Cardiac muscle cell (in vitro differentiated cells and primary cell): ENCODE data around the gene NR4A3. TPM values are rescaled to one million over a fixed set of nuclear protein-coding genes. Genes with fewer than 3 reads are reported as not detected.

Experiments used
- DNase-seq, 2 donors: peaks; one replicate each; pipeline versions ENCODE4 v3.0.0 to v3.0.0-alpha.2; 2010 to 2017; ENCODE audit warnings: low read depth in 1 of 2, low spot score in 1 of 2
- H3K27ac ChIP-seq: fragments of 200-600 bp; sonication (generic); 2 replicates; pipeline ENCODE4 v1.5.1; 2016
- H3K27me3 ChIP-seq: fragments of 200-600 bp; sonication (generic); 2 replicates; pipeline ENCODE4 v1.6.0; 2016; ENCODE audit warnings: control low read depth
- H3K36me3 ChIP-seq: fragments of 200-600 bp; sonication (generic); 2 replicates; pipeline ENCODE4 v1.5.1; 2016; ENCODE audit warnings: control low read depth
- H3K4me1 ChIP-seq: fragments of 200-600 bp; sonication (generic); 2 replicates; pipeline ENCODE4 v1.8.1; 2017; ENCODE audit warnings: low read depth, mild to moderate bottlenecking, mixed run types
- H3K4me3 ChIP-seq: fragments of 200-600 bp; sonication (generic); 2 replicates; pipeline ENCODE4 v1.5.1; 2016; ENCODE audit warnings: mild to moderate bottlenecking
- H3K9me3 ChIP-seq: fragments of 200-600 bp; sonication (generic); 2 replicates; pipeline ENCODE4 v1.5.1; 2017; ENCODE audit warnings: low read depth, mild to moderate bottlenecking, control low read depth
- CTCF ChIP-seq: IDR thresholded peaks from 2 replicates; pipeline ENCODE4 v1.5.1; 2012; ENCODE audit warnings: low read depth, mild to moderate bottlenecking, low read length
- polyA plus RNA-seq: library from polyadenylated mRNA; unstranded; fragments of >200 nt; fragmentation: Nextera tagmentation; extraction: Ambion mirVana; gene quantifications from 2 replicates; pipeline ENCODE4 v1.2.1, GENCODE V29; 2016
- total RNA-seq: library from RNA; depleted of rRNA; stranded (reverse); fragments of >200 nt; gene quantifications from 2 replicates; pipeline ENCODE4 v1.2.3, GENCODE V29; 2016

Gene NR4A3
- total and polyA plus RNA-seq, 2 experiments from 2014 or later, result 0.42 to 1.5 TPM

GRCh38 chr9:99876190-99876589, 54.5 kb downstream of the NR4A3 start:
- no peaks in the 10 kb centered on the region for H3K27me3 ChIP-seq
- no peak for DNase-seq
- no peak overlapping the region for H3K4me3 ChIP-seq
- no peaks in the 10 kb centered on the region for H3K9me3 ChIP-seq
- TF ChIP-seq CTCF, result no peak
- H3K27ac ChIP-seq, result no peak overlapping the region
- no peaks in the 10 kb centered on the region for H3K4me1 ChIP-seq
- H3K36me3 ChIP-seq, result no peaks in the 10 kb centered on the region

DNA sequence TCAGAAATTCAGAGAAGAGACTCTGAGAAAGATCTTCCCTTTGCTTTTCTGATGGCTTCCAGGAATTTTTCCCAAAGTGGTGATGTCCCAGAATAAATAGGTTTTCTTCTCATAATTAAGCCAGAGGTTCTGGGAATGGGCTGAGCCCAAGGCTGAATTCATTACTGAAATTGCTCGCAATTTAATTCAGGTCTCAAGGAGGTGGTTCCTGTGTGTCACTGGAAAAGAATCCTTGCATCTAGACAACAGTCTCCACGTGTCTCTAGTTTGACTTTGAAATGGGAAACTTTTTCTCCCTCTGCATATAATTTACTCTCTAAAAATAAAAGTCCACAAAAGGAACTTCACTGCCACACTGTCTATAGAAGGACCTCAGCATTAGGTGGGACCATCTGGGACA, 57.0 kb downstream of the NR4A3 start:
- Histone ChIP-seq H3K9me3 (no peaks in the 10 kb centered on the region), H3K36me3 (no peaks in the 10 kb centered on the region), H3K4me1 (peaks cover 1% of the 10 kb centered on the region), H3K4me3 (no peak overlapping the region), H3K27me3 (no peaks in the 10 kb centered on the region), H3K27ac (no peak overlapping the region)
- no peak for TF ChIP-seq CTCF
- DNase-seq, result no peak

GRCh38 chr9:99881769-99882168, 60.1 kb downstream of the NR4A3 start:
- no peak for DNase-seq
- no peak for TF ChIP-seq CTCF
- H3K9me3 ChIP-seq, result no peaks in the 10 kb centered on the region
- H3K27ac ChIP-seq, result no peak overlapping the region
- H3K27me3 ChIP-seq, result no peaks in the 10 kb centered on the region
- H3K4me1 ChIP-seq, result peaks cover 5% of the 10 kb centered on the region
- no peaks in the 10 kb centered on the region for H3K36me3 ChIP-seq
- H3K4me3 ChIP-seq, result no peak overlapping the region

- H3K36me3 ChIP-seq, result no peaks in the 10 kb centered on the region
- no peaks in the 10 kb centered on the region for H3K9me3 ChIP-seq
- no peak for TF ChIP-seq CTCF
- DNase-seq, result no peak
- H3K27ac ChIP-seq, result no peak overlapping the region
- no peaks in the 10 kb centered on the region for H3K27me3 ChIP-seq
- H3K4me1 ChIP-seq, result peaks cover 5% of the 10 kb centered on the region
- H3K4me3 ChIP-seq, result no peak overlapping the region
Measured at GRCh38 chr9:99885747-99886146, 64.1 kb downstream of the NR4A3 start.

- Histone ChIP-seq H3K4me3 (no peak overlapping the region), H3K27me3 (no peaks in the 10 kb centered on the region), H3K9me3 (no peaks in the 10 kb centered on the region), H3K27ac (no peak overlapping the region), H3K36me3 (no peaks in the 10 kb centered on the region), H3K4me1 (no peaks in the 10 kb centered on the region)
- DNase-seq, result no peak
- TF ChIP-seq CTCF, result no peak
Measured at GRCh38 chr9:99889120-99889519, 67.4 kb downstream of the NR4A3 start.

- TF ChIP-seq CTCF, result no peak
- DNase-seq, result no peak
Measured at GRCh38 chr9:99894826-99895225, 73.1 kb downstream of the NR4A3 start.

More at GRCh38 chr9:99894826-99895225, 73.1 kb downstream of the NR4A3 start:
- no peaks in the 10 kb centered on the region for H3K4me1 ChIP-seq
- no peaks in the 10 kb centered on the region for H3K9me3 ChIP-seq
- H3K36me3 ChIP-seq, result no peaks in the 10 kb centered on the region
- H3K27ac ChIP-seq, result no peak overlapping the region
- H3K27me3 ChIP-seq, result no peaks in the 10 kb centered on the region
- no peak overlapping the region for H3K4me3 ChIP-seq
